ENCODE measurements around the gene KIF26A.

The KIF26A gene

GRCh38 chr14:104133496-104133895 is 4.9 kb upstream of the KIF26A start:
- H3K4me3 ChIP-seq (ENCODE audit: low read depth, low read length) = no peak overlapping the region
- TF ChIP-seq CTCF (IDR thresholded peaks at IDR 0.05; ENCODE audit: low read depth, low read length) = no peak
- TF ChIP-seq MAX (IDR thresholded peaks at IDR 0.05; ENCODE audit: low read depth, low read length) = no peak
- no peak for TF ChIP-seq POLR2A (IDR thresholded peaks at IDR 0.05; ENCODE audit: extremely low read depth, insufficient read length)
- TF ChIP-seq MYC (IDR thresholded peaks at IDR 0.05; ENCODE audit: low read depth, low read length) = no peak
- DNase-seq (ENCODE audit: low read depth) = no peak

- no peak overlapping the region for H3K4me3 ChIP-seq (ENCODE audit: low read depth, low read length)
- TF ChIP-seq POLR2A (IDR thresholded peaks at IDR 0.05; ENCODE audit: extremely low read depth, insufficient read length) (no peak), MYC (IDR thresholded peaks at IDR 0.05; ENCODE audit: low read depth, low read length) (no peak), CTCF (IDR thresholded peaks at IDR 0.05; ENCODE audit: low read depth, low read length) (no peak), MAX (IDR thresholded peaks at IDR 0.05; ENCODE audit: low read depth, low read length) (no peak)
- DNase-seq (ENCODE audit: low read depth) = no peak
These were observed 4.1 kb upstream of the KIF26A start for GRCh38 chr14:104134061-104134965.

GRCh38 chr14:104135121-104135903 is 3.1 kb upstream of the KIF26A start:
- peak; percentile 57 for DNase-seq (ENCODE audit: low read depth)
- no peak for TF ChIP-seq MYC (IDR thresholded peaks at IDR 0.05; ENCODE audit: low read depth, low read length)
- TF ChIP-seq CTCF (IDR thresholded peaks at IDR 0.05; ENCODE audit: low read depth, low read length) = peak; percentile 38
- H3K4me3 ChIP-seq (ENCODE audit: low read depth, low read length) = no peak overlapping the region

GRCh38 chr14:104135904-104136471 is 2.4 kb upstream of the KIF26A start:
- H3K4me3 ChIP-seq (ENCODE audit: low read depth, low read length) = no peak overlapping the region
- DNase-seq (ENCODE audit: low read depth) = no peak
- no peak for TF ChIP-seq POLR2A (IDR thresholded peaks at IDR 0.05; ENCODE audit: extremely low read depth, insufficient read length)
- TF ChIP-seq CTCF (IDR thresholded peaks at IDR 0.05; ENCODE audit: low read depth, low read length) = no peak
- no peak for TF ChIP-seq MAX (IDR thresholded peaks at IDR 0.05; ENCODE audit: low read depth, low read length)
- no peak for TF ChIP-seq MYC (IDR thresholded peaks at IDR 0.05; ENCODE audit: low read depth, low read length)

- no peak for DNase-seq (ENCODE audit: low read depth)
- H3K4me3 ChIP-seq (ENCODE audit: low read depth, low read length) = no peak overlapping the region
- TF ChIP-seq MYC (IDR thresholded peaks at IDR 0.05; ENCODE audit: low read depth, low read length) (no peak), POLR2A (IDR thresholded peaks at IDR 0.05; ENCODE audit: extremely low read depth, insufficient read length) (no peak), MAX (IDR thresholded peaks at IDR 0.05; ENCODE audit: low read depth, low read length) (no peak), CTCF (IDR thresholded peaks at IDR 0.05; ENCODE audit: low read depth, low read length) (no peak)
These were observed 1.7 kb upstream of the KIF26A start for GRCh38 chr14:104136472-104137296.
